Measurements from ENCODE around the gene NR2E3.

The NR2E3 gene

GRCh38 chr15:71822890-71823630 is 12.7 kb downstream of the NR2E3 start:
- Histone ChIP-seq H3K9me3 (ENCODE audit: insufficient read depth, low read length) (peaks cover 26% of the 10 kb centered on the region), H2AFZ (ENCODE audit: low read depth, low read length) (no peak overlapping the region), H4K20me1 (ENCODE audit: insufficient read depth, low read length) (no peaks in the 10 kb centered on the region), H3K27me3 (ENCODE audit: low read depth, low read length) (no peaks in the 10 kb centered on the region), H3K4me3 (ENCODE audit: low read length) (no peak overlapping the region), H3K9ac (ENCODE audit: low read length) (no peak overlapping the region), H3K36me3 (replicated peaks; ENCODE audit: low read depth, low read length) (peaks cover 79% of the 10 kb centered on the region), H3K4me2 (ENCODE audit: low read length) (no peak overlapping the region), H3K27ac (ENCODE audit: low read length) (no peak overlapping the region), H3K79me2 (ENCODE audit: low read length) (no peaks in the 10 kb centered on the region), H3K4me1 (ENCODE audit: low read length) (no peaks in the 10 kb centered on the region)
- no peak for TF ChIP-seq CTCF (IDR thresholded peaks at IDR 0.05; ENCODE audit: low read depth, low read length)
- TF ChIP-seq EZH2phosphoT487 (IDR thresholded peaks at IDR 0.05; ENCODE audit: low read depth) = no peak

GRCh38 chr15:71823801-71824200 is 13.4 kb downstream of the NR2E3 start:
- Histone ChIP-seq H3K27me3 (ENCODE audit: low read depth, low read length) (no peaks in the 10 kb centered on the region), H3K9me3 (ENCODE audit: insufficient read depth, low read length) (peaks cover 26% of the 10 kb centered on the region), H2AFZ (ENCODE audit: low read depth, low read length) (no peak overlapping the region), H3K4me2 (ENCODE audit: low read length) (no peak overlapping the region), H3K4me1 (ENCODE audit: low read length) (no peaks in the 10 kb centered on the region), H4K20me1 (ENCODE audit: insufficient read depth, low read length) (no peaks in the 10 kb centered on the region), H3K9ac (ENCODE audit: low read length) (no peak overlapping the region), H3K36me3 (replicated peaks; ENCODE audit: low read depth, low read length) (peaks cover 81% of the 10 kb centered on the region), H3K4me3 (ENCODE audit: low read length) (no peak overlapping the region), H3K79me2 (ENCODE audit: low read length) (no peaks in the 10 kb centered on the region), H3K27ac (ENCODE audit: low read length) (no peak overlapping the region)
- TF ChIP-seq CTCF (IDR thresholded peaks at IDR 0.05; ENCODE audit: low read depth, low read length) (no peak), EZH2phosphoT487 (IDR thresholded peaks at IDR 0.05; ENCODE audit: low read depth) (no peak)

- no peak overlapping the region for H3K9ac ChIP-seq (ENCODE audit: low read length)
- H3K79me2 ChIP-seq (ENCODE audit: low read length) = no peaks in the 10 kb centered on the region
- no peaks in the 10 kb centered on the region for H3K27me3 ChIP-seq (ENCODE audit: low read depth, low read length)
- peaks cover 89% of the 10 kb centered on the region for H3K36me3 ChIP-seq (replicated peaks; ENCODE audit: low read depth, low read length)
- no peak overlapping the region for H3K27ac ChIP-seq (ENCODE audit: low read length)
- peaks cover 23% of the 10 kb centered on the region for H3K9me3 ChIP-seq (ENCODE audit: insufficient read depth, low read length)
- H3K4me3 ChIP-seq (ENCODE audit: low read length) = no peak overlapping the region
- no peaks in the 10 kb centered on the region for H4K20me1 ChIP-seq (ENCODE audit: insufficient read depth, low read length)
- H3K4me1 ChIP-seq (ENCODE audit: low read length) = no peaks in the 10 kb centered on the region
- H2AFZ ChIP-seq (ENCODE audit: low read depth, low read length) = no peak overlapping the region
- no peak overlapping the region for H3K4me2 ChIP-seq (ENCODE audit: low read length)
- no peak for TF ChIP-seq CTCF (IDR thresholded peaks at IDR 0.05; ENCODE audit: low read depth, low read length)
- TF ChIP-seq EZH2phosphoT487 (IDR thresholded peaks at IDR 0.05; ENCODE audit: low read depth) = no peak
Measured at GRCh38 chr15:71825021-71825730, 14.8 kb downstream of the NR2E3 start.

- Histone ChIP-seq H3K36me3 (replicated peaks; ENCODE audit: low read depth, low read length) (peaks cover 83% of the 10 kb centered on the region), H3K79me2 (ENCODE audit: low read length) (no peaks in the 10 kb centered on the region), H2AFZ (ENCODE audit: low read depth, low read length) (no peak overlapping the region), H4K20me1 (ENCODE audit: insufficient read depth, low read length) (no peaks in the 10 kb centered on the region), H3K4me3 (ENCODE audit: low read length) (no peak overlapping the region), H3K9ac (ENCODE audit: low read length) (no peak overlapping the region), H3K9me3 (ENCODE audit: insufficient read depth, low read length) (peaks cover 17% of the 10 kb centered on the region), H3K27ac (ENCODE audit: low read length) (no peak overlapping the region), H3K4me2 (ENCODE audit: low read length) (no peak overlapping the region), H3K27me3 (ENCODE audit: low read depth, low read length) (no peaks in the 10 kb centered on the region), H3K4me1 (ENCODE audit: low read length) (no peaks in the 10 kb centered on the region)
- no peak for TF ChIP-seq CTCF (IDR thresholded peaks at IDR 0.05; ENCODE audit: low read depth, low read length)
Measured at GRCh38 chr15:71826196-71826595, 15.8 kb downstream of the NR2E3 start.
